B cell (primary cell): ENCODE data around the gene ELANE.

ENCODE experiments used
- EZH2 ChIP-seq: IDR thresholded peaks from 2 replicates; pipeline ENCODE4 v1.6.1; 2012; ENCODE audit warnings: borderline replicate concordance, low read depth, mild to moderate bottlenecking, moderate library complexity, low read length; ENCODE audit not compliant: insufficient read depth, poor library complexity, severe bottlenecking
- TF ChIP-seq, protein P1 (sequence below): fragments of 200-600 bp; IDR thresholded peaks from one replicate; pipeline ENCODE4 v1.8.0; 2022; ENCODE audit warnings: antibody characterized with exemption, mild to moderate bottlenecking

DNA sequence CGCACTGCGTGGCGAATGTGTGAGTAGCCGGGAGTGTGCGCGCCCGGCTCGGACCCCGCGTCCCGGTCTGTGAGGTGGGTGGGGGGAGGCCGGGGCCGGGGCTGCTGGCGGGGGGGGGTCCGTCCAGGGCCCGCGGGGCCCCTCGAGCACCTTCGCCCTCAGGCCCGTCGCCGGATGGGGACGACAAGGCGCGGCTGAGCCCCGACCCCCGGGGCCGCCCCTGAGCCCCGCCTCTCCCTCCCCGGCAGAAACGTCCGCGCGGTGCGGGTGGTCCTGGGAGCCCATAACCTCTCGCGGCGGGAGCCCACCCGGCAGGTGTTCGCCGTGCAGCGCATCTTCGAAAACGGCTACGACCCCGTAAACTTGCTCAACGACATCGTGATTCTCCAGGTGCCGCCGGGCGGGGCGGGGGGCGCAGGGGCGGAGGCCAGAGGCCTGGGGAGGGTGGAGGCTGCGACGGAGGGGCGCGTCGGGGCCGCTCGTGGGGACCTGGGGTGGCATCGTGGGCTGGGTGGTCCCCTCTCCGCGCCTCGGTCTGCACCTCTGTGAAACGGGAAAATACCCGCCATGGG is 997 bp downstream of the ELANE start:
- TF ChIP-seq, protein P1, sequence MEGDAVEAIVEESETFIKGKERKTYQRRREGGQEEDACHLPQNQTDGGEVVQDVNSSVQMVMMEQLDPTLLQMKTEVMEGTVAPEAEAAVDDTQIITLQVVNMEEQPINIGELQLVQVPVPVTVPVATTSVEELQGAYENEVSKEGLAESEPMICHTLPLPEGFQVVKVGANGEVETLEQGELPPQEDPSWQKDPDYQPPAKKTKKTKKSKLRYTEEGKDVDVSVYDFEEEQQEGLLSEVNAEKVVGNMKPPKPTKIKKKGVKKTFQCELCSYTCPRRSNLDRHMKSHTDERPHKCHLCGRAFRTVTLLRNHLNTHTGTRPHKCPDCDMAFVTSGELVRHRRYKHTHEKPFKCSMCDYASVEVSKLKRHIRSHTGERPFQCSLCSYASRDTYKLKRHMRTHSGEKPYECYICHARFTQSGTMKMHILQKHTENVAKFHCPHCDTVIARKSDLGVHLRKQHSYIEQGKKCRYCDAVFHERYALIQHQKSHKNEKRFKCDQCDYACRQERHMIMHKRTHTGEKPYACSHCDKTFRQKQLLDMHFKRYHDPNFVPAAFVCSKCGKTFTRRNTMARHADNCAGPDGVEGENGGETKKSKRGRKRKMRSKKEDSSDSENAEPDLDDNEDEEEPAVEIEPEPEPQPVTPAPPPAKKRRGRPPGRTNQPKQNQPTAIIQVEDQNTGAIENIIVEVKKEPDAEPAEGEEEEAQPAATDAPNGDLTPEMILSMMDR: no peak
- TF ChIP-seq EZH2: no peak
